Amygdala (tissue), 56 donors: ENCODE data around the gene GNAS.
"Not testable (repeated sequence)": the region's sequence is repeated elsewhere in the genome, so short reads cannot be mapped to it uniquely, and the experiment has no call there.

ENCODE experiments used
- DNase-seq, 56 donors: peaks; one replicate each; lab custom pipeline; 2025; lab: John Stamatoyannopoulos, UW

Gene GNAS

DNA sequence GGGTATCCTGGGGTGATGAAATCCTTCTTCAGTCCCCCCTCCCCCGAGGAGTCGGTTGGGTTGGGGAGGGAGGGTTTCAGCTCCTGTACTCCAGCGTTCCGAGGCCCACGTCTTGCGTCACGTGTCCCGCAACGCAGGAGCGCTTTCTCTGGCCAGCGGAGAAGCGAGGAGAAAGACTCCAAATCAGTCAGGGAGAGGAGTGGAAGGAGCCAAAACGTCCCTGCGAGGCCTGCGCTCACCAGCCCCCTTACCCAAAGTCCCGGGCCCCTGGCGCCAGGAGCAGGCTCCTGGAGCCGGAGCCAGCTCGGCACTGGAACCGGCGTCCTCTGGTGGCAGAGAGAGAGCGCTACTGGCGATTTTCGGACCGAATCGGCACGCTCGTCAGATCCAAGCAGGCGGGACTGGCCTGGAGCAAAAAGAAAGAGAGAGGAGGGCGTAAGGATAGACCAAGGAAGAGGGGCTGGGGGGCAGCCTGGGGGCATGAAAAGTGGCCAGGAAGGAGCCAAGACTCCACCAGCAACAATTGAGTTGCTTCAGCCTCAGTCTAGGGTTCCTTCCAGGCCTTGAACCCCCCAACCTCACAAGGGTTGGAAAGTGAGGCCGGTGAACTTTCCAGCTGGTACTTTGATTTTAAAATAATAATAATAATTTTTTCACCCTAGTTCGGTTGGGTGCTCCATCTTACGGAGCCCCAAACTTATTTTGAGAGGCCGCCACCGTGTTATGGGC, at the start of gene GNAS:
GNAS (plus strand) TSS at position 174 of the 729 bp plus-strand sequence.
- DNase-seq, result peak in 20 of 56 donors; percentile 6 to 54 (median 18)

GRCh38 chr20:58803533-58803932, 49.0 kb upstream of the GNAS start:
- no peak for DNase-seq

DNA sequence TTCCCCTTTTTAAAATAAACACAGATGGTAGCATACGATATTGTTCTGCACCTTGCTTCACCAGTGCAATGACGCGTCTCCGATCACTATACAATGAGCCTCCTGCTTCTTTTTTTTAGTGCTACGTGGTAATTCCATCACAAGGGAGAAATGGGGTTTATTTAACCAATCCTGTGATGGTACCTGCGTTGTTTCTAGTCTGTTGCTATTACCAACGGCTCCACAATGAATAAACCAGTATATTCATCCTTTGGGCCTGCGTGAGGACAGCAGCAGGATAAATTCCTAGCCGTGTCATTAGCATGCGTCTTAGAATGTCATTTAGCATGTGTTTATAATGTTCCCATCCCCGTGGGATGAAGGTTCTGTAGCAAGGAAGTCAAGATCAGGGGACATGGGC, 44.7 kb upstream of the GNAS start:
- DNase-seq, result no peak

- no peak for DNase-seq
Measured at GRCh38 chr20:58808271-58809046, 44.1 kb upstream of the GNAS start.

- DNase-seq, result peak in 2 of 56 donors; percentile 5 to 13
Measured at GRCh38 chr20:58810116-58810878, 42.2 kb upstream of the GNAS start.

DNA sequence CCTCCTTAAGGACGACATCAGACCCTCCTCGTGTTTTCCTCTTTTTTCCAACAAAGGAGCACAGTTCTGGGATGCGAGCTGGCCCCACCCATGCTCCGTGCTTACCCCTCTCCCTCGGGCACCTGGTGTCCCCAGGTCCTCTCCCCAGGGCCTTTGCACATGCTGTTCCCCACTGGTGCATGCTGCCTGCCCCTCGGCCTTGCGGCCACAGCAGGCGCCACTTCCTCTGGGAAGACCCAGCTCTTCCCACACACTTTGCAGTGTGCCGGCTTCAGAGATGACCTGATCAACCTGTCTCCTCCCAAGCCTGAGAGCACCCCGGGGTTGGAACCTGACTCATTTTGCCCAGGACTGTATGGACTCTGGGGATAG, 41.7 kb upstream of the GNAS start:
- no peak for DNase-seq

DNA sequence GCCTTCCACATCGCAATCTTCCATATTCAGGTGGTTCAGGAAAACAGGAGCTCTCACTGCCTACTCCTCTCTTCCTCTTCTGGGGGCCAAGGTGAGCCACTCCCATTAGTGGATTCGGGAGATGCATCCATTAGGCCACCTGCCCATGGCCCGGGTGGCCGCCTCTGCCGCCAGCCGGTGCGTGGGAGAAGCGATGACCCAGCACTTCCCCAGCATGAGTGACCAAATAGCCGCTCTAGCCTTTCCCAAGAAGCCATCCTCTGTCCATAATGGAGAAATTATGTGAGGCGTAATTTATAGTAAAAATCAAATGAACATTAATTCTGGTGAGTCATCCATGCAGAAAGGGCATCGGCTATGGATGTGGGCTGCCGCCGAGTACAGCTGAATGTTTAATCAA, 41.2 kb upstream of the GNAS start:
- DNase-seq, result no peak

DNA sequence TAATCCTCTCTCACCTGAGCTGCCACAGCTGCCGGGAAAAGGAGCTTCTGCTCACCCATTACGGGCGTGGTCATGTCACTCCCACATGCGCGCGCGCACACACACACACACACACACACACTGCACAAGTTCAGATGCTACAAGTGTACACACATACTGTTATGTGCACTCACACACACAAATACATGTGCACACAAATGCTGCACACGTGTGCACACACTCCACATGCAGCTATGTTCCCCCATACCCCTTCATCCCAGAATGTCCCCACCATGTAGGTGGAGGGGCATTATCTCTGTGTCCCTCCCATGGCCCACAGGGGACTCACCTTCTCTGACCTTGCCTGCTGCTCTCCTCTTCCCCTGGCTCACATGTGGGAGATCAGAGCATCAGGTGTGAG, 39.1 kb upstream of the GNAS start:
- no peak for DNase-seq

- DNase-seq, result no peak
Measured at GRCh38 chr20:58815448-58815847, 37.1 kb upstream of the GNAS start.

- DNase-seq, result no peak
Measured at GRCh38 chr20:58816051-58816450, 36.5 kb upstream of the GNAS start.

GRCh38 chr20:58816957-58817651, 35.4 kb upstream of the GNAS start:
- no peak for DNase-seq

DNA sequence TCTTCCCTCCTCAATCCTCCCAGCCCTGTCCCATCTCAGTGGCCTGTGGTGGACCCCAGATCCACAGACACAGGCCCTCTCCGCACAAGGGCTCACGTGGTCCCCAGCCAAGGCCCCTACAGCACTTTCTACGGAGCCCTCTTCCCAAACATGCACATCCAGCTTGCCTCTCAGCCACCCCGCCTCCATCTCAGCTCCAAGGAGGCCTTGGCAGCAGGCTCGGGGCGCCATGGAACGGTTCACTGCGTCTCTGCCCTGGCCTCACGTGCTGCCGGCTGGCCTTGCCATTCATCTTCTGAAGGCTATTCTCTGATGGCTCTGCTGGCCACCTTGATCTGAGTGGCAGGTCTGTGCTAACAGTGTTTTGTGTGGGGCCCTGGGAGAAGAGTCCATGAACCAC, 34.8 kb upstream of the GNAS start:
- DNase-seq, result no peak

DNA sequence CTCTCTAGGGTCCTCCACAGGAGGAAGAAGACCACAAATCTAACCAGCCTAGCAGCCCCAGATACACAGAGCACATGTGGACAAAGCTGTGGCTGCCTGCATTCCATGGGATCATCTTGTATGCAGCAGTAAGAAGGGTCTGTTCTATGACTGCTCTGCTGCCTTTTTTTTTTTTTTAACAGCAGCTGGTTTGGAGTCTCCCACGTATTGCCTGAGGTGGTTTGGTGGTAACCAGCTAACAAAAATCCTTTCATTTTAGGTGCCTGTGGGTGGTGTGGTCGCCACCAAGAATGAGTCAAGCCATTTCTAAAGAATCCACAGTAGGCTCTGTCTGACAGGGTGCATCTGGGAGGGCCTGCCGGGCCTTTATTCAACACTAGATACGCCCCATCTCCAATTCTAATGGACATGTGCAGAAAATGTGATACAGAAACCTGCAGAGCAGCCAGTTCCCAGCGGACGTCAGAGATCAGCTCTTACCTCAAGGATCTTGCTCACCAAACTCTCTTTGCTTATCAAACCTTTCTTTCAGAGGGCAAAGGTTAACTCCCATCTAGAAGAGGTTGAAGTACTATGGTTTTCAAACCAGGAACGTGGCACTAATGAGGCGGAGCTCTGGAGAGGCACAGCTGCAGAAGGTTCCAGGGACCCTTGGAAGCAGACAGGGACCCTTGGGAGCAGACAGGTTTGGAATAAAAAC, 33.8 kb upstream of the GNAS start:
- peak in 1 of 56 donors; percentile 8 for DNase-seq

DNA sequence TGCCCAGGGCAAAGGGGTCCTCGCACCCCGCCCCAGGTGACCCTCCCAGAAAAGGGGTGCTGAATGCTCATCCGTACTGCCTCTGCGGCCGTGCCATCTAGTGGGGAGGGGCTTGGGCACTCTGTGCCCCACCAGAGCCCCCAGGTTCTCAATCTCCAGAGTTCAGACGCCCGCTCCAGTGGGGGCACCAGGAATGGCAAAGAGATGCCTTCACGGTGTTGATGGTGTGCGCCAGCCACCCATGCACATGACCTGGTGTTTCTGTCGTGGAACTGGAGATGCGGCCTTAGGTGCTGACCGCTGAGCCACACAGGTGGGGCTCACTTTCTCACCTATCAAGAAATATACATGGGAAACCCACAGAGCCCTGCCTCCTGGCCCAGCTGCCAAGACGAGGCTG, 32.6 kb upstream of the GNAS start:
- no peak for DNase-seq

DNA sequence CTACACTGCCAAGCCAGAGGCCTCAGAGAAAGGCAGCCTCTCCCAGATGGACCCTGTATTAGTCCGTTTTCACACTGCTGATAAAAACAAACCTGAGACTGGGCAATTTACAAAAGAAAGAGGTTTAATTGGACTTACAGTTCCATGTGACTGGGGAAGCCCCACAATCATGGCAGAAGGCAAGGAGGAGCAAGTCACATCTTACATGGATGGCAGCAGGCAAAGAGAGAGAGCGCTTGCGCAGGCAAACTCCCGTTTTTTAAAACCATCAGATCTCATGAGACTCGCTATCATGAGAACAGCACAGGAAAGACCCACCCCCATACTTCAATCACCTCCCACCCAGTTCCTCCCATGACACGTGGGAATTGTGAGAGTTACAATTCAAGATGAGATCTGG, 32.0 kb upstream of the GNAS start:
- not testable (repeated sequence) for DNase-seq

- no peak for DNase-seq
Measured at GRCh38 chr20:58822149-58822548, 30.4 kb upstream of the GNAS start.

DNA sequence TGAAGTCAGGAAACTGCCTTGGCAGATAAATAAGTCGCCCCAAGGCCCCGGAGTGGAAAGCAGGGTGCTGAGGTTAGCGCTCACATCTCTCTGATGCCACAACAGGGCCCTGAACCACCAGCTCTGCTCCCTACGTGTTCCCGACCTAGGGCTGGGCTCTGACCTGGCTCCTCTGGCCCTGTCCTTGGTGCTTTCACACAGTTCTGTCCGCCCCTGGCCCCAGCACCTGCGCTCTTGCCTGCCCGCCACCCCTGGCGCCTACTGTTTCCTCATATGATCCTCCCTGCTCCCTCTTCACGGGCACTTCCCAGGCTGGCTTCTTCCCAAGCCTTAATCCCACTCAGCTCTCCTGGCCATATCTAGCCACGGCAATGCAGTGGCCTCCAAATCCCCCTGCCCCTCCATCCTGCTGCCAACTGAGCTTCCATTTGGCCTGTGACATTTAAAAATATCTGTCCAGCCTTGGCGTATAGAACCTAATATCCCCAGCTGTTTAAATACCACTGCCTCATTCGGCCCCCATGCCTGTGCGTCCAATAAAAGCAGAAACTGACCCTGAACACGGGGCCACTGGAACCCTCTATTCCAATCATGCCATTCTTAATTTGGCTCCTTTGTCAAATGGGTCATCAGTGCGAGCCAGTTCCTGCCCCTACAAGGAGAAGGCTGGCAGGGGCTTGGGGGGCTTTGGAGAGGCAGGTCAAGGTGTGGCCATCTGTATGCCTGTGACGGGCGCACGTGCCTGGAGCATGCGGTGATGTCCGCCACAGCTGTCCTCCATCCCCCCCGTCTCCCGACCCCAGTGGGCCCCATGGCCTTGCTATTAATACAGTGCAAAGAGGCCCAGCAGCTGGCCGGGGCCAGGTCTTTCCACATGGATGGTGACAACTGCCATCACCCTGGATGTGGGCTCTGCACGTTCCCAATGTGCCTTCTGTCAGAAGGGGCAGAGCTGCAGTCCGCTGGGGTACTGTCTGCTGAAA, 29.5 kb upstream of the GNAS start:
- no peak for DNase-seq

DNA sequence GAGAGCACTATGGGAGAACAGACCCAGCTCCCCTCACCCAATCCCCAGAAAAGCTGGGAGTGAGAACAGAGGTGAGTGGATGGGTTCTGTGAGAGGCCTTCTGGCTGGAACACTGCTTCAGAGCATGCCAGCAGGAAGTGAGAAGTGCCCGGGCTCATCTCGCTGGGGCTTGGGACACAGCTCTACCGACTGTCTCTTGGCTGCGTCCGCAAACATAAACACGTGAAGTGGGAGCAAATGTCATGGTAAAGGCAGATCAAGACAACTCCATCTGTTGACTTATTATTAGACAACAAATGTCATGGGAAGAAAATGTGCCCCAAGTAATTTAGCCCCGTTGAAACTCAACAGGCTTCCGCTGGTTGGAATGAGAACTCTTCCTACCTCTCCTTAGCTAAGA, 27.7 kb upstream of the GNAS start:
- no peak for DNase-seq

GRCh38 chr20:58825450-58825849, 27.1 kb upstream of the GNAS start:
- DNase-seq, result no peak
